ENCODE results near the gene SLC7A14. TPM values are rescaled to one million over a fixed set of nuclear protein-coding genes. Genes with fewer than 3 reads are reported as not detected.

Gene SLC7A14
- total and polyA plus RNA-seq, 4 donors = 0.01 to 0.06 (median 0.03) TPM; not detected in 1

GRCh38 chr3:170614214-170614966 lies 28.5 kb upstream of the SLC7A14 start:
- no peak overlapping the region for H3K27ac ChIP-seq (ENCODE audit: low read depth in 1 of 2, low read length in 1 of 2)
- H3K9me3 ChIP-seq (ENCODE audit: control insufficient read depth in 4 of 4, insufficient read depth in 3 of 4, low read length in 3 of 4) = no peaks in the 10 kb centered on the region
- no peaks in the 10 kb centered on the region for H3K36me3 ChIP-seq (ENCODE audit: control insufficient read depth in 4 of 4, insufficient read depth in 4 of 4, low read length in 4 of 4)
- H3K4me3 ChIP-seq = no peak overlapping the region
- DNase-seq = peak in 1 of 3 donors; percentile 11
- WGBS, 2 donors = 48 to 69% methylated on average over 5 of the region's 5 CpGs
- H3K4me1 ChIP-seq (ENCODE audit: control insufficient read depth in 5 of 5, insufficient read depth in 5 of 5, low read length in 5 of 5) = peaks cover 0 to 3% (median 0%) of the 10 kb centered on the region in 5 donors
- ATAC-seq (ENCODE audit: insufficient read depth, low FRiP score) = peak; percentile 87
- no peaks in the 10 kb centered on the region for H3K27me3 ChIP-seq (ENCODE audit: control insufficient read depth in 3 of 3, insufficient read depth in 3 of 3, low read length in 2 of 3)
- no peak overlapping the region for H3K9ac ChIP-seq (ENCODE audit: insufficient read depth in 1 of 2, low read length in 2 of 2)
- TF ChIP-seq, protein P1, sequence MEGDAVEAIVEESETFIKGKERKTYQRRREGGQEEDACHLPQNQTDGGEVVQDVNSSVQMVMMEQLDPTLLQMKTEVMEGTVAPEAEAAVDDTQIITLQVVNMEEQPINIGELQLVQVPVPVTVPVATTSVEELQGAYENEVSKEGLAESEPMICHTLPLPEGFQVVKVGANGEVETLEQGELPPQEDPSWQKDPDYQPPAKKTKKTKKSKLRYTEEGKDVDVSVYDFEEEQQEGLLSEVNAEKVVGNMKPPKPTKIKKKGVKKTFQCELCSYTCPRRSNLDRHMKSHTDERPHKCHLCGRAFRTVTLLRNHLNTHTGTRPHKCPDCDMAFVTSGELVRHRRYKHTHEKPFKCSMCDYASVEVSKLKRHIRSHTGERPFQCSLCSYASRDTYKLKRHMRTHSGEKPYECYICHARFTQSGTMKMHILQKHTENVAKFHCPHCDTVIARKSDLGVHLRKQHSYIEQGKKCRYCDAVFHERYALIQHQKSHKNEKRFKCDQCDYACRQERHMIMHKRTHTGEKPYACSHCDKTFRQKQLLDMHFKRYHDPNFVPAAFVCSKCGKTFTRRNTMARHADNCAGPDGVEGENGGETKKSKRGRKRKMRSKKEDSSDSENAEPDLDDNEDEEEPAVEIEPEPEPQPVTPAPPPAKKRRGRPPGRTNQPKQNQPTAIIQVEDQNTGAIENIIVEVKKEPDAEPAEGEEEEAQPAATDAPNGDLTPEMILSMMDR (IDR thresholded peaks at IDR 0.05; ENCODE audit: control extremely low read depth, extremely low read depth) = no peak

GRCh38 chr3:170611751-170612150 lies 25.9 kb upstream of the SLC7A14 start:
- 84 to 85% methylated on average over 2 of the region's 2 CpGs for WGBS, 2 donors
- H3K27ac ChIP-seq (ENCODE audit: low read depth in 1 of 2, low read length in 1 of 2) = no peak overlapping the region
- no peaks in the 10 kb centered on the region for H3K36me3 ChIP-seq (ENCODE audit: control insufficient read depth in 4 of 4, insufficient read depth in 4 of 4, low read length in 4 of 4)
- no peaks in the 10 kb centered on the region for H3K9me3 ChIP-seq (ENCODE audit: control insufficient read depth in 4 of 4, insufficient read depth in 3 of 4, low read length in 3 of 4)
- no peak overlapping the region for H3K4me3 ChIP-seq
- ATAC-seq (ENCODE audit: insufficient read depth, low FRiP score) = no peak
- no peak overlapping the region for H3K9ac ChIP-seq (ENCODE audit: insufficient read depth in 1 of 2, low read length in 2 of 2)
- DNase-seq = no peak
- no peaks in the 10 kb centered on the region for H3K27me3 ChIP-seq (ENCODE audit: control insufficient read depth in 3 of 3, insufficient read depth in 3 of 3, low read length in 2 of 3)
- TF ChIP-seq, protein P1 (IDR thresholded peaks at IDR 0.05; ENCODE audit: control extremely low read depth, extremely low read depth) = no peak
- peaks cover 0 to 3% (median 0%) of the 10 kb centered on the region in 5 donors for H3K4me1 ChIP-seq (ENCODE audit: control insufficient read depth in 5 of 5, insufficient read depth in 5 of 5, low read length in 5 of 5)

GRCh38 chr3:170610321-170610884 lies 24.5 kb upstream of the SLC7A14 start:
- no peaks in the 10 kb centered on the region for H3K9me3 ChIP-seq (ENCODE audit: control insufficient read depth in 4 of 4, insufficient read depth in 3 of 4, low read length in 3 of 4)
- H3K36me3 ChIP-seq (ENCODE audit: control insufficient read depth in 4 of 4, insufficient read depth in 4 of 4, low read length in 4 of 4) = no peaks in the 10 kb centered on the region
- H3K27ac ChIP-seq (ENCODE audit: low read depth in 1 of 2, low read length in 1 of 2) = no peak overlapping the region
- 92 to 95% methylated on average over 8 of the region's 8 CpGs for WGBS, 2 donors
- H3K4me1 ChIP-seq (ENCODE audit: control insufficient read depth in 5 of 5, insufficient read depth in 5 of 5, low read length in 5 of 5) = peaks cover 0 to 3% (median 0%) of the 10 kb centered on the region in 5 donors
- H3K4me3 ChIP-seq = no peak overlapping the region
- DNase-seq (no peak), ATAC-seq (ENCODE audit: insufficient read depth, low FRiP score) (no peak)
- no peak overlapping the region for H3K9ac ChIP-seq (ENCODE audit: insufficient read depth in 1 of 2, low read length in 2 of 2)
- H3K27me3 ChIP-seq (ENCODE audit: control insufficient read depth in 3 of 3, insufficient read depth in 3 of 3, low read length in 2 of 3) = no peaks in the 10 kb centered on the region
- TF ChIP-seq, protein P1 (IDR thresholded peaks at IDR 0.05; ENCODE audit: control extremely low read depth, extremely low read depth) = no peak

Measured in lung (tissue), 12 donors.